GM12872 (cell line): ENCODE results near the gene PLCB2.

Source experiments
- CTCF ChIP-seq: IDR thresholded peaks from 3 replicates; pipeline ENCODE4 v1.5.1; 2011; ENCODE audit warnings: low read depth, mild to moderate bottlenecking, low read length, moderate library complexity; ENCODE audit not compliant: insufficient read depth

The PLCB2 gene

GRCh38 chr15:40248006-40248783 is 59.5 kb downstream of the PLCB2 start:
- no peak for TF ChIP-seq CTCF

- no peak for TF ChIP-seq CTCF
Observed at GRCh38 chr15:40247406-40247971, 60.2 kb downstream of the PLCB2 start.

- no peak for TF ChIP-seq CTCF
Observed at GRCh38 chr15:40246496-40247280, 61.0 kb downstream of the PLCB2 start.

- no peak for TF ChIP-seq CTCF
Observed at GRCh38 chr15:40245666-40246450, 61.9 kb downstream of the PLCB2 start.

GRCh38 chr15:40244961-40245523 is 62.7 kb downstream of the PLCB2 start:
- TF ChIP-seq CTCF: no peak

- TF ChIP-seq CTCF: no peak
Observed at GRCh38 chr15:40243126-40243810, 64.5 kb downstream of the PLCB2 start.
